Astrocyte (in vitro differentiated cells and primary cell): ENCODE data around the gene HOXA13.

ENCODE experiments used
- CTCF ChIP-seq: IDR thresholded peaks from 2 replicates; pipeline ENCODE4 v1.5.1; 2011; ENCODE audit warnings: low read depth, mild to moderate bottlenecking, inconsistent platforms, low read length, moderate library complexity; ENCODE audit not compliant: insufficient read depth
- EZH2 ChIP-seq: IDR thresholded peaks from 2 replicates; pipeline ENCODE4 v1.6.1; 2012; ENCODE audit warnings: mild to moderate bottlenecking, low read length, inconsistent platforms; ENCODE audit not compliant: insufficient read depth

GRCh38 chr7:27243340-27244163 is 43.7 kb upstream of the HOXA13 start:
- TF ChIP-seq CTCF (no peak), EZH2 (peak; percentile 84)
